Endothelial cell of umbilical vein (primary cell): ENCODE measurements around the gene CSN3. TPM values are rescaled to one million over a fixed set of nuclear protein-coding genes. Genes with fewer than 3 reads are reported as not detected.

Experiments
- BruUV-seq: library from RNA; stranded (reverse); fragments of 400-500 nt; replicated peaks from 2 replicates; lab custom pipeline; 2021; lab: Mats Ljungman, UMichigan
- CTCF ChIA-PET: fragments of 300-600, 350-600 bp; sonication (Branson Sonifier 250); formaldehyde crosslinking; loops from one replicate; lab custom pipeline; 2021; ENCODE audit warnings: antibody characterized with exemption, inconsistent platforms; lab: Charles Lee
- POLR2A ChIA-PET: fragments of 300-600, 350-600 bp; sonication (Branson Sonifier 250); formaldehyde crosslinking; loops from one replicate; lab custom pipeline; 2021; ENCODE audit warnings: antibody characterized with exemption, inconsistent platforms; lab: Charles Lee
- DNase-seq: peaks from one replicate; pipeline ENCODE4 v3.0.0-alpha.2; 2011; ENCODE audit warnings: low read depth, low spot score
- FAIRE-seq: peaks from 2 replicates; lab custom pipeline; 2011; peaks lifted over from hg19 to GRCh38; lab: Jason Lieb, UNC
- H2AFZ ChIP-seq: 2 replicates; pipeline ENCODE4 v1.6.0; 2012; ENCODE audit warnings: low read depth, low read length, control low read depth, inconsistent platforms
- H3K27ac ChIP-seq: 2 replicates; pipeline ENCODE4 v1.5.1; 2011; ENCODE audit warnings: low read depth, mild to moderate bottlenecking, control low read depth, low read length, moderate library complexity; ENCODE audit not compliant: insufficient read depth
- H3K27me3 ChIP-seq, 2 experiments: 2 replicates each; pipeline versions ENCODE4 v1.6.0 to v1.6.1; 2011; ENCODE audit warnings: low read length in 2 of 2, mixed read lengths in 1 of 2; ENCODE audit not compliant: control insufficient read depth in 2 of 2, insufficient read depth in 2 of 2
- H3K36me3 ChIP-seq, 2 experiments: 2 replicates in 1 of 2; 3 replicates in 1 of 2; pipeline ENCODE4 v1.5.1; 2011; ENCODE audit warnings: low read length in 2 of 2, mild to moderate bottlenecking in 1 of 2, moderate library complexity in 1 of 2; ENCODE audit not compliant: control insufficient read depth in 2 of 2, insufficient read depth in 2 of 2; ENCODE audit errors: extremely low read depth in 1 of 2
- H3K4me1 ChIP-seq: 3 replicates; pipeline ENCODE4 v1.5.1; 2011; ENCODE audit warnings: mild to moderate bottlenecking, low read length; ENCODE audit not compliant: control insufficient read depth, insufficient read depth; ENCODE audit errors: extremely low read depth
- H3K4me2 ChIP-seq: 2 replicates; pipeline ENCODE4 v1.6.1; 2011; ENCODE audit warnings: low read length, control low read depth, mixed read lengths; ENCODE audit not compliant: insufficient read depth
- H3K4me3 ChIP-seq, 3 experiments: fragments of 200-600 bp in 1 of 3; sonication (generic), shearing (Covaris generic) in 1 of 3; replicated peaks in 1 of 3; 2 replicates each; pipeline ENCODE4 v1.5.1; 2011 to 2016; ENCODE audit warnings: control low read depth in 3 of 3, low read length in 3 of 3, mild to moderate bottlenecking in 2 of 3, inconsistent platforms in 1 of 3, low read depth in 1 of 3, moderate library complexity in 1 of 3; ENCODE audit not compliant: insufficient read depth in 1 of 3
- H3K79me2 ChIP-seq: 2 replicates; pipeline ENCODE4 v1.6.0; 2012; ENCODE audit warnings: low read length, inconsistent platforms; ENCODE audit not compliant: control insufficient read depth, insufficient read depth
- H3K9ac ChIP-seq: replicated peaks from 2 replicates; pipeline ENCODE3; 2011; ENCODE audit warnings: low read length, control low read depth; ENCODE audit not compliant: insufficient read depth; ENCODE audit errors: extremely low read depth
- H3K9me1 ChIP-seq: replicated peaks from 3 replicates; pipeline ENCODE4 v1.6.0; 2011; ENCODE audit warnings: mild to moderate bottlenecking, low read length; ENCODE audit not compliant: control insufficient read depth, insufficient read depth; ENCODE audit errors: extremely low read depth
- H3K9me3 ChIP-seq: replicated peaks from 2 replicates; pipeline ENCODE4 v1.5.1; 2012; ENCODE audit warnings: low read length, inconsistent platforms; ENCODE audit not compliant: control insufficient read depth, insufficient read depth
- H4K20me1 ChIP-seq: replicated peaks from 2 replicates; pipeline ENCODE3; 2011; ENCODE audit warnings: mild to moderate bottlenecking, low read length; ENCODE audit not compliant: control insufficient read depth, insufficient read depth; ENCODE audit errors: extremely low read depth
- EZH2 ChIP-seq: IDR thresholded peaks from 2 replicates; pipeline ENCODE4 v1.6.1; 2012; ENCODE audit warnings: borderline replicate concordance, low read depth, mild to moderate bottlenecking, moderate library complexity, low read length, inconsistent platforms; ENCODE audit not compliant: severe bottlenecking
- FOS ChIP-seq: IDR thresholded peaks from 2 replicates; pipeline ENCODE4 v1.6.1; 2011; ENCODE audit warnings: mild to moderate bottlenecking, low read length, moderate library complexity, borderline replicate concordance; ENCODE audit not compliant: insufficient read depth
- GATA2 ChIP-seq: IDR thresholded peaks from 2 replicates; pipeline ENCODE4 v1.7.0; 2011; ENCODE audit warnings: low read depth, mild to moderate bottlenecking, moderate library complexity, mixed read lengths, low read length; ENCODE audit not compliant: insufficient read length, insufficient read depth
- JUN ChIP-seq: IDR thresholded peaks from 2 replicates; pipeline ENCODE4 v1.6.1; 2011; ENCODE audit warnings: borderline replicate concordance, low read depth; ENCODE audit not compliant: insufficient read length, insufficient read depth
- MYC ChIP-seq: IDR thresholded peaks from one replicate; pipeline ENCODE4 v1.6.1; 2011; ENCODE audit warnings: mild to moderate bottlenecking, low read depth, low read length
- POLR2A ChIP-seq: IDR thresholded peaks from 2 replicates; pipeline ENCODE4 v1.6.1; 2012; ENCODE audit warnings: low read depth, mild to moderate bottlenecking, control low read depth, low read length
- POLR2AphosphoS5 ChIP-seq: IDR thresholded peaks from 2 replicates; pipeline ENCODE4 v1.6.1; 2012; ENCODE audit warnings: low read depth, mild to moderate bottlenecking, control low read depth, low read length, moderate library complexity; ENCODE audit not compliant: insufficient read depth
- dilution Hi-C: fragments of 300-500 bp; cut with MboI; formaldehyde crosslinking; loops from one replicate; pipeline ENCODE4 v1.15.0; 2019; ENCODE audit warnings: low sequenced_read_pairs; ENCODE audit not compliant: extremely low pct_ligation_motif_present
- intact Hi-C: fragments of 100-400 bp; cut with micrococcal nuclease; formaldehyde crosslinking; loops from one replicate; pipeline ENCODE4 v1.10.0; 2022
- polyA plus RNA-seq, 4 experiments: library from polyadenylated mRNA; depleted of rRNA in 3 of 4; stranded (reverse) in 3 of 4; unstranded in 1 of 4; fragments of >200 nt; gene quantifications; 2 replicates each; pipeline versions ENCODE4 v1.2.1 to v1.2.3, GENCODE V29; 2011 to 2012; ENCODE audit warnings: missing spikeins in 1 of 4
- total RNA-seq: library from RNA; stranded (reverse); gene quantifications from 2 replicates; pipeline ENCODE4 v1.2.3, GENCODE V29; 2021
- TF ChIP-seq, protein P1 (sequence below), 2 donors: IDR thresholded peaks; 1 replicate in 1 of 2; 2 replicates in 1 of 2; pipeline ENCODE4 v1.5.1; 2011; ENCODE audit warnings: low read length in 2 of 2, mild to moderate bottlenecking in 2 of 2, moderate library complexity in 2 of 2, control low read depth in 1 of 2, inconsistent platforms in 1 of 2, low read depth in 1 of 2; ENCODE audit not compliant: insufficient read depth in 1 of 2; ENCODE audit errors: extremely low read depth in 1 of 2
- TF ChIP-seq, protein P2 (sequence below): IDR thresholded peaks from 2 replicates; pipeline ENCODE4 v1.6.1; 2011; ENCODE audit not compliant: insufficient read depth, insufficient read length

CSN3 gene
- total and polyA plus RNA-seq, 2 donors (not counting 3 experiments of a cell fraction or from before 2014, with no cell fraction given), result not detected

DNA sequence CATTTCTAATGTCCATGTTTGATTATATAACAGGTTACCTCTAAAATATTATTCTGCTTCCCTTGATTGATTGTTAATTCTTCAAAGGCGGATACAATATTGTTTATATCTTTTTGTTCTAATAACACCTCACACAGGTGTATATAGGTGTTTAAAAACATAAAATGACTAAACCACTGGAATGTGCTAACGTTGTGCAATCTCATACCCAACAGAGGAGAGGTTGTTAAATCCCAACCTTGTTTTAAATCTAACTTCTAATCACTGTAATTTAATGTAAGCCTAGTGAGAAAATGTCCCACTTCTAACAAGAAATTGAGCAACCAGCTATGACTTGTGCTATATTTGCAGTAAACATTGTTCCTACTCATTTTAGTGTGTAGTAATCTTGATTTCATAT, 45.5 kb upstream of the CSN3 start:
- H3K9ac ChIP-seq, result no peak overlapping the region
- dilution Hi-C loops, result no loop called here
- DNase-seq, result no peak
- no peak overlapping the region for H2AFZ ChIP-seq
- H3K27me3 ChIP-seq, result peaks cover 0 to 1% of the 10 kb centered on the region in 2 experiments
- ChIA-PET POLR2A (no interaction called here), CTCF (interaction anchor here (3.6 kb wide), 1 partner anchor 12 kb away, joined by 36 read pairs; no protein-coding TSS in a partner anchor)
- no peaks in the 10 kb centered on the region for H3K4me1 ChIP-seq
- H3K36me3 ChIP-seq, result no peaks in the 10 kb centered on the region
- no TSS peak for BruUV-seq
- H4K20me1 ChIP-seq, result no peaks in the 10 kb centered on the region
- no peaks in the 10 kb centered on the region for H3K79me2 ChIP-seq
- H3K27ac ChIP-seq, result no peak overlapping the region
- no peak overlapping the region for H3K4me3 ChIP-seq
- intact Hi-C loops, result no loop called here
- no peaks in the 10 kb centered on the region for H3K9me3 ChIP-seq
- no peak for FAIRE-seq
- TF ChIP-seq GATA2 (no peak), EZH2 (no peak), POLR2A (no peak), FOS (no peak)
- TF ChIP-seq, protein P1, sequence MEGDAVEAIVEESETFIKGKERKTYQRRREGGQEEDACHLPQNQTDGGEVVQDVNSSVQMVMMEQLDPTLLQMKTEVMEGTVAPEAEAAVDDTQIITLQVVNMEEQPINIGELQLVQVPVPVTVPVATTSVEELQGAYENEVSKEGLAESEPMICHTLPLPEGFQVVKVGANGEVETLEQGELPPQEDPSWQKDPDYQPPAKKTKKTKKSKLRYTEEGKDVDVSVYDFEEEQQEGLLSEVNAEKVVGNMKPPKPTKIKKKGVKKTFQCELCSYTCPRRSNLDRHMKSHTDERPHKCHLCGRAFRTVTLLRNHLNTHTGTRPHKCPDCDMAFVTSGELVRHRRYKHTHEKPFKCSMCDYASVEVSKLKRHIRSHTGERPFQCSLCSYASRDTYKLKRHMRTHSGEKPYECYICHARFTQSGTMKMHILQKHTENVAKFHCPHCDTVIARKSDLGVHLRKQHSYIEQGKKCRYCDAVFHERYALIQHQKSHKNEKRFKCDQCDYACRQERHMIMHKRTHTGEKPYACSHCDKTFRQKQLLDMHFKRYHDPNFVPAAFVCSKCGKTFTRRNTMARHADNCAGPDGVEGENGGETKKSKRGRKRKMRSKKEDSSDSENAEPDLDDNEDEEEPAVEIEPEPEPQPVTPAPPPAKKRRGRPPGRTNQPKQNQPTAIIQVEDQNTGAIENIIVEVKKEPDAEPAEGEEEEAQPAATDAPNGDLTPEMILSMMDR (IDR thresholded peaks at IDR 0.05; ENCODE audit: extremely low read depth in 1 of 2, insufficient read depth in 1 of 2, low read depth in 1 of 2, low read length in 2 of 2), result no peak
- H3K9me1 ChIP-seq, result no peaks in the 10 kb centered on the region
- no peak overlapping the region for H3K4me2 ChIP-seq

- H3K4me3 ChIP-seq, result no peak overlapping the region
- H3K9me3 ChIP-seq, result no peaks in the 10 kb centered on the region
- dilution Hi-C loops (no loop called here), intact Hi-C loops (no loop called here)
- H4K20me1 ChIP-seq, result no peaks in the 10 kb centered on the region
- TF ChIP-seq EZH2 (no peak), GATA2 (no peak), JUN (no peak), POLR2A (no peak), POLR2AphosphoS5 (no peak), FOS (no peak), MYC (no peak)
- TF ChIP-seq, protein P2, sequence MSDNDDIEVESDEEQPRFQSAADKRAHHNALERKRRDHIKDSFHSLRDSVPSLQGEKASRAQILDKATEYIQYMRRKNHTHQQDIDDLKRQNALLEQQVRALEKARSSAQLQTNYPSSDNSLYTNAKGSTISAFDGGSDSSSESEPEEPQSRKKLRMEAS, result no peak
- TF ChIP-seq, protein P1 (IDR thresholded peaks at IDR 0.05; ENCODE audit: extremely low read depth in 1 of 2, insufficient read depth in 1 of 2, low read depth in 1 of 2, low read length in 2 of 2), result no peak
- FAIRE-seq (no peak), DNase-seq (no peak)
- H2AFZ ChIP-seq, result no peak overlapping the region
- no peak overlapping the region for H3K27ac ChIP-seq
- CTCF ChIA-PET, result interaction anchor here (1.4 to 2.9 kb wide), 2 partner anchors 13 to 301 kb away, joined by 3 to 23 read pairs; no protein-coding TSS in a partner anchor
- H3K9ac ChIP-seq, result no peak overlapping the region
- H3K4me1 ChIP-seq, result no peaks in the 10 kb centered on the region
- BruUV-seq, result no TSS peak
- H3K36me3 ChIP-seq, result no peaks in the 10 kb centered on the region
- no peak overlapping the region for H3K4me2 ChIP-seq
- no peaks in the 10 kb centered on the region for H3K27me3 ChIP-seq
- no peaks in the 10 kb centered on the region for H3K9me1 ChIP-seq
- POLR2A ChIA-PET, result no interaction called here
- H3K79me2 ChIP-seq, result no peaks in the 10 kb centered on the region
These were observed 44.6 kb upstream of the CSN3 start for GRCh38 chr4:70197842-70198241.
